SK-N-SH treated with all-trans-retinoic acid at 6 μM for 48 hours (cell line): ENCODE results near the gene KCNIP4.

Experiments
- ATAC-seq: fragments of 200-7000 bp; cut with Tn5 transposase; 3 replicates; pipeline ENCODE4 v1.9.1; 2020; ENCODE audit warnings: mild to moderate bottlenecking, moderate library complexity
- BACH2 ChIP-seq: fragments of 250-450 bp; sonication (Bioruptor Pico); IDR thresholded peaks from 2 replicates; pipeline ENCODE4 v1.9.0; 2021; ENCODE audit warnings: mild to moderate bottlenecking, borderline replicate concordance
- CREB5 ChIP-seq: fragments of 250-450 bp; sonication (Bioruptor Pico); IDR thresholded peaks from 2 replicates; pipeline ENCODE4 v1.5.1; 2020; ENCODE audit warnings: low read depth, mild to moderate bottlenecking, moderate library complexity
- CSDC2 ChIP-seq: fragments of 250-450 bp; sonication (Bioruptor Pico); IDR thresholded peaks from 2 replicates; pipeline ENCODE4 v1.5.0; 2020; ENCODE audit warnings: mild to moderate bottlenecking, moderate library complexity
- CSRNP3 ChIP-seq: fragments of 250-450 bp; sonication (Bioruptor Pico); IDR thresholded peaks from 2 replicates; pipeline ENCODE4 v1.5.1; 2021; ENCODE audit warnings: mild to moderate bottlenecking, moderate library complexity
- ISL1 ChIP-seq: fragments of 250-450 bp; sonication (Bioruptor Pico); IDR thresholded peaks from 2 replicates; pipeline ENCODE4 v2.1.2; 2022; ENCODE audit warnings: mild to moderate bottlenecking, moderate library complexity
- OSR1 ChIP-seq: fragments of 250-450 bp; sonication (Bioruptor Pico); IDR thresholded peaks from 2 replicates; pipeline ENCODE4 v1.8.0; 2022; ENCODE audit warnings: moderate library complexity, mild to moderate bottlenecking, inconsistent platforms
- PATZ1 ChIP-seq: fragments of 250-450 bp; sonication (Bioruptor Pico); IDR thresholded peaks from 2 replicates; pipeline ENCODE4 v1.8.0; 2020; ENCODE audit warnings: mild to moderate bottlenecking, moderate library complexity, borderline replicate concordance
- PPARA ChIP-seq: fragments of 250-450 bp; sonication (Bioruptor Pico); IDR thresholded peaks from 2 replicates; pipeline ENCODE4 v1.5.0; 2020; ENCODE audit warnings: mild to moderate bottlenecking, borderline replicate concordance
- RARB ChIP-seq: fragments of 250-450 bp; sonication (Bioruptor Pico); IDR thresholded peaks from 2 replicates; pipeline ENCODE4 v1.8.0; 2021; ENCODE audit warnings: mild to moderate bottlenecking, moderate library complexity
- SNAI2 ChIP-seq: fragments of 250-450 bp; sonication (Bioruptor Pico); IDR thresholded peaks from 2 replicates; pipeline ENCODE4 v1.5.0; 2020; ENCODE audit warnings: mild to moderate bottlenecking, moderate library complexity
- TCF4 ChIP-seq: fragments of 250-450 bp; sonication (Bioruptor Pico); IDR thresholded peaks from 2 replicates; pipeline ENCODE4 v1.8.0; 2021; ENCODE audit warnings: mild to moderate bottlenecking, moderate library complexity, borderline replicate concordance
- TOX ChIP-seq: fragments of 250-450 bp; sonication (Bioruptor Pico); IDR thresholded peaks from 2 replicates; pipeline ENCODE4 v1.8.0; 2021; ENCODE audit warnings: mild to moderate bottlenecking, moderate library complexity, borderline replicate concordance
- TSHZ2 ChIP-seq: fragments of 250-450 bp; sonication (Bioruptor Pico); IDR thresholded peaks from 2 replicates; pipeline ENCODE4 v1.5.0; 2020; ENCODE audit warnings: mild to moderate bottlenecking, moderate library complexity
- ZC3H10 ChIP-seq: fragments of 250-450 bp; sonication (Bioruptor Pico); IDR thresholded peaks from 2 replicates; pipeline ENCODE4 v1.5.1; 2021; ENCODE audit warnings: mild to moderate bottlenecking, moderate library complexity
- ZFP3 ChIP-seq: fragments of 250-450 bp; sonication (Bioruptor Pico); IDR thresholded peaks from 2 replicates; pipeline ENCODE4 v1.5.0; 2020; ENCODE audit warnings: mild to moderate bottlenecking, moderate library complexity
- ZFP30 ChIP-seq: fragments of 450-650 bp; formaldehyde crosslinking; IDR thresholded peaks from 2 replicates; pipeline ENCODE4 v1.5.0; 2022; ENCODE audit warnings: mild to moderate bottlenecking, moderate library complexity
- ZNF565 ChIP-seq: fragments of 450-650 bp; formaldehyde crosslinking; conservative IDR thresholded peaks from 2 replicates; pipeline ENCODE4 v1.5.0; 2020; ENCODE audit warnings: low read depth, mild to moderate bottlenecking, moderate library complexity
- ZNF70 ChIP-seq: fragments of 450-650 bp; formaldehyde crosslinking; IDR thresholded peaks from 2 replicates; pipeline ENCODE4 v1.5.0; 2020; ENCODE audit warnings: mild to moderate bottlenecking, moderate library complexity
- ZNF8 ChIP-seq: fragments of 450-650 bp; formaldehyde crosslinking; IDR thresholded peaks from 2 replicates; pipeline ENCODE4 v1.5.0; 2020; ENCODE audit warnings: mild to moderate bottlenecking, moderate library complexity

KCNIP4 gene

GRCh38 chr4:20857081-20857480 lies 1091.5 kb downstream of the KCNIP4 start (continued):
- no peak for TF ChIP-seq CREB5
- TF ChIP-seq ZNF8: no peak
- TF ChIP-seq SNAI2 (CRISPR knock-in tag): no peak
- no peak for TF ChIP-seq ZFP3
- TF ChIP-seq TSHZ2 (CRISPR knock-in tag): no peak
- TF ChIP-seq ZFP30: no peak
- TF ChIP-seq TOX (CRISPR knock-in tag): no peak
- no peak for TF ChIP-seq RARB (CRISPR knock-in tag)

- no peak for ATAC-seq
Observed at GRCh38 chr4:20847124-20847747, 1101.3 kb downstream of the KCNIP4 start.

GRCh38 chr4:20844311-20844710 lies 1104.3 kb downstream of the KCNIP4 start:
- ATAC-seq: no peak
- TF ChIP-seq OSR1 (CRISPR knock-in tag): no peak
- no peak for TF ChIP-seq PPARA (CRISPR knock-in tag)
- no peak for TF ChIP-seq RARB (CRISPR knock-in tag)
- no peak for TF ChIP-seq CSRNP3
- no peak for TF ChIP-seq ZFP30
- TF ChIP-seq ZNF565 (CRISPR knock-in tag): no peak

More at GRCh38 chr4:20847124-20847747, 1101.3 kb downstream of the KCNIP4 start:
- TF ChIP-seq ISL1 (CRISPR knock-in tag): no peak
- TF ChIP-seq PATZ1 (CRISPR knock-in tag): no peak

- no peak for TF ChIP-seq PATZ1 (CRISPR knock-in tag)
- no peak for TF ChIP-seq OSR1 (CRISPR knock-in tag)
- TF ChIP-seq TCF4 (CRISPR knock-in tag): no peak
- TF ChIP-seq TSHZ2 (CRISPR knock-in tag): no peak
- no peak for TF ChIP-seq ISL1 (CRISPR knock-in tag)
- TF ChIP-seq BACH2 (CRISPR knock-in tag): no peak
- no peak for TF ChIP-seq ZNF70 (CRISPR knock-in tag)
- no peak for TF ChIP-seq ZC3H10 (CRISPR knock-in tag)
- TF ChIP-seq CREB5: no peak
- TF ChIP-seq CSDC2 (CRISPR knock-in tag): no peak
- no peak for TF ChIP-seq ZFP30
- TF ChIP-seq SNAI2 (CRISPR knock-in tag): no peak
- no peak for TF ChIP-seq RARB (CRISPR knock-in tag)
- no peak for TF ChIP-seq ZNF565 (CRISPR knock-in tag)
- no peak for ATAC-seq
Observed at GRCh38 chr4:20840648-20841190, 1107.9 kb downstream of the KCNIP4 start.
